BLaER1 treated with 17β-estradiol and CSF1 and Interleukin-3, amounts not matched to agents 10 nM and 100 nM (cell line): ENCODE measurements around the gene TMEM203.

ENCODE experiments used
- H3K27ac ChIP-seq, 11 experiments: shearing (Covaris generic); formaldehyde crosslinking; 2 replicates each; pipeline ENCODE4 v1.8.1; 2022
- H3K27me3 ChIP-seq, 11 experiments: shearing (Covaris generic); formaldehyde crosslinking; 2 replicates each; pipeline ENCODE4 v1.8.1; 2022
- H3K36me3 ChIP-seq, 11 experiments: shearing (Covaris generic); formaldehyde crosslinking; 2 replicates each; pipeline ENCODE4 v1.8.1; 2022
- H3K4me1 ChIP-seq, 10 experiments: shearing (Covaris generic); formaldehyde crosslinking; 2 replicates each; pipeline ENCODE4 v1.8.1; 2022
- H3K4me2 ChIP-seq, 11 experiments: shearing (Covaris generic); formaldehyde crosslinking; 2 replicates each; pipeline ENCODE4 v1.8.1; 2022
- H3K4me3 ChIP-seq, 10 experiments: shearing (Covaris generic); formaldehyde crosslinking; 2 replicates each; pipeline ENCODE4 v1.8.1; 2022
- H3K9ac ChIP-seq, 11 experiments: shearing (Covaris generic); formaldehyde crosslinking; 2 replicates each; pipeline ENCODE4 v1.8.1; 2022
- H3K9me3 ChIP-seq, 11 experiments: shearing (Covaris generic); formaldehyde crosslinking; replicated peaks in 1 of 11; 2 replicates each; pipeline ENCODE4 v1.8.1; 2022
- H4K20me1 ChIP-seq, 11 experiments: shearing (Covaris generic); formaldehyde crosslinking; 2 replicates each; pipeline ENCODE4 v1.8.1; 2022
- Cebpa-rat ChIP-seq, 11 experiments: shearing (Covaris generic); IDR thresholded peaks; 2 replicates each; pipeline ENCODE4 v1.8.1; 2022

The TMEM203 gene

DNA sequence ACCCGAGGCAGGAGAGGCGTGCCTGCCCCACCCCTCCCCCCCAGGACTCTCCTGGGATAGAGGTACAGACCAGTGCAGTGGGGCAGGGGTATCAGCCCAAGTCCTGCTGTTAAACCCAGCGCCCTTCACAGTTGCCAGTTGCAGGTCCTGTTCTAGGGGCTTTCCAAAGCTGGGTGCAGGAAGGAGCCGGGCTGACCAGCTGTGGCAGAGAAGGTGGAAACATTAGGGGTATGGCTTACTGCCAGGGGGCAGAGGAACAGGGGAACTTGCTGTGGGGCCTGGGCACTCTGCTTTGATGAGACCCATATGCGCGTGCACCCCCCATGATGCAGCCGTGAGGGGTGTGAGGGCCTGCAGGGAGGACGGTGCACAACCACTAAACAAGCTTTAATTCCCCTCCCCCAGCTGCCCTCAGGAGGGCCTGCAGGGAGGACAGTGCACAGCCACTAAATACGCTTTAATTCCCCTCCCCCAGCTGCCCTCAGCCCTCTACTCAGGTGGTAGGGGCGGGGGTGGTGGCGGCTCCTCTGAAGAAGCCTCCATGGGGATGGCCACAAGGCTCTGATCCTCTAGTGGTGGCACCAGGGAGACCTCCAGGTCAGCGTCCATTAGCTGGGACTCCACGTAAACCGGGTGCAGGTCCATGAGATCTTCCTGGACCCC, 34.8 kb downstream of the TMEM203 start:
- Histone ChIP-seq H3K4me3 (peak overlapping the region in 4 of 10 experiments; percentile 58 to 70 (median 67); a peak in 5 of 20 replicates), H3K27me3 (peaks cover 0 to 98% (median 14%) of the 10 kb centered on the region in 11 experiments; a peak in 16 of 22 replicates), H3K4me2 (peak overlapping the region in 10 of 11 experiments; percentile 96 to 100 (median 100); a peak in 18 of 22 replicates), H3K27ac (no peak overlapping the region), H3K9ac (peak overlapping the region in 1 of 11 experiments; percentile 78; a peak in 2 of 22 replicates), H3K9me3 (no peaks in the 10 kb centered on the region), H3K4me1 (peaks cover 33 to 99% (median 97%) of the 10 kb centered on the region in 10 experiments), H4K20me1 (peaks cover 0 to 91% (median 33%) of the 10 kb centered on the region in 11 experiments; a peak in 18 of 22 replicates), H3K36me3 (no peaks in the 10 kb centered on the region)
- TF ChIP-seq Cebpa-rat (IDR thresholded peaks at IDR 0.05), result no peak

DNA sequence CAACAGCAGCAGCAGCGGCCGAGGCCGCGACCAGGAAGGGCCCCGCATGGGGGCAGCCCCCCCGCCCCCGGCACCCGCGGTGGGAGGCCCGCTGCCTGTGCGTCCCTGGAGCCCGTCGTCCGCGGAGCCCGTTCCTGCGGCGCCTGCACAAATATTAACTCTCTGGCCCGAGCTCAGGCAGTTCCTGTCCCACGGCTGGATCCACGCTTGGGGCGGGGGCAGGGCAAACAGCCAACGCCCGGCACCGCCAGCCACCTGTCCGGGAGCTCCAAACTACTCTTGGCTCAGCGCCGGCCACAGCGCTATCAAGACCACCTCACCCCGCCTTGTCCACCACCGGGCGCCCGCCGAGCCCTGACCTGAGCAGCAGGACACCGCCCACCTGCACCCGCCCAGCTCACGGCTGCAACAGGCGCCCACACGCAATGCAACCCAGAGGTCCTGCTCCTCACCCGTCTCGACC, 35.5 kb downstream of the TMEM203 start, which contains the start of gene LRRC26:
Gene LRRC26, minus strand, starts transcription at position 156 of the 463 bp plus-strand sequence. Its CDS starts 108 bp downstream, at position 48.
- H3K9ac ChIP-seq, result peak within 1 kb of the TSS; percentile 26 to 79 (median 66); a peak in 19 of 22 replicates
- peak within 1 kb of the TSS in 6 of 11 experiments; percentile 0 to 57 (median 49); a peak in 9 of 22 replicates for H3K27ac ChIP-seq
- peak within 1 kb of the TSS; percentile 55 to 75 (median 66) for H3K4me3 ChIP-seq
- H4K20me1 ChIP-seq, result peaks cover 0 to 86% (median 30%) of the 10 kb centered on the region in 11 experiments; a peak in 18 of 22 replicates
- no peak for TF ChIP-seq Cebpa-rat (IDR thresholded peaks at IDR 0.05)
- peaks cover 33 to 97% (median 94%) of the 10 kb centered on the region in 10 experiments for H3K4me1 ChIP-seq
- H3K4me2 ChIP-seq, result peak within 1 kb of the TSS; percentile 96 to 100 (median 100)
- peaks cover 0 to 92% (median 18%) of the 10 kb centered on the region in 11 experiments; a peak in 16 of 22 replicates for H3K27me3 ChIP-seq
- H3K9me3 ChIP-seq, result no peaks in the 10 kb centered on the region
- no peaks in the 10 kb centered on the region for H3K36me3 ChIP-seq

DNA sequence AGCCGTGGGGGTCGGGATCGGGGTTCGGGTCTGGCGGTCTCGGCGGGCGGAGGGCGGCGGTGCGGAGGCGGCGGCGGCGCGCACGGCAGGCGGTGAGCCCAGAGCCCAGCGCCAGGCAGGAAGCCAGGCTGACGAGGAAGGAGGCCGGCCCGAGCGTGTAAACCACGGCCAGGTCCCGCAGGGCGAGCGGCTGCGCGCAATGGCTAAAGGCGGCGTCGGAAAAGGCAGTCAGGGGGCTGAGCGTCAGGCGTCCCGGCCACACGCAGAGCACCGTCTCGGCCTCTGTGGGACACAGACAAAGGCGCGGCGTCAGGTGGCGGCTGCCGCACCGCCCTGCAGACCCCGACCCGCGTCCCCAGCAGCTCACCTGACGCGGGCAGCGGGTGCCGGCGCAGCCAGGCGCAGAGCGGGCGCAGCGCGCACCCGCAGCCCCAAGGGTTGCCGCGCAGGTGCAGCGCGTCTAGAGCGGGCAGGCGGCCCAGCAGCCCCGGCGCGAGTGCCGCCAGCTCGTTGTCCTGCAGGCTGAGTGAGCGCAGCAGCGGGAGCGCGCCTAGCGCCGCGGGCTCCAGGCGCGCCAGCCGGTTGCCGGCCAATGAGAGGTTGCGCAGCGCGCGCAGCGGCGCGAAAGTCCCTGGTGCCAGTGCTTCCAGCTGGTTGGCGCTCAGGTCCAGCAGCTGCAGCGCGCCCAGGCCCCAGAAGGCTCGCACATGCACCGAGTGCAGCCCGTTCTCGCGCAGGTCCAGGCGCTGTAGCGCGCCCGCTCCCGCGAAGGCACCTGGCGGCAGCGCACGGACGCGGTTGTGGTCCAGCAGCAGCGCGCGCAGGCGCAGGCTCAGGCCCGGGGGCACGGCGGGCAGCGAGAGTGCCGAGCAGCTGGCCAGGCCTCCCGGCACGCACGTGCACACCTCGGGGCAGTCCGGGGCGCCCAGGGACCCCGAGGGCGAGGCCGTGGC, 36.3 kb downstream of the TMEM203 start:
- peaks cover 0 to 87% (median 18%) of the 10 kb centered on the region in 11 experiments; a peak in 16 of 22 replicates for H3K27me3 ChIP-seq
- H3K36me3 ChIP-seq, result peaks cover 0 to 6% (median 0%) of the 10 kb centered on the region in 11 experiments; a peak in 2 of 22 replicates
- H4K20me1 ChIP-seq, result peaks cover 0 to 89% (median 29%) of the 10 kb centered on the region in 11 experiments; a peak in 17 of 22 replicates
- H3K4me3 ChIP-seq, result peak overlapping the region; percentile 55 to 75 (median 66)
- no peaks in the 10 kb centered on the region for H3K9me3 ChIP-seq
- H3K9ac ChIP-seq, result peak overlapping the region; percentile 26 to 79 (median 66); a peak in 19 of 22 replicates
- H3K27ac ChIP-seq, result peak overlapping the region in 6 of 11 experiments; percentile 0 to 57 (median 49); a peak in 10 of 22 replicates
- peaks cover 30 to 97% (median 95%) of the 10 kb centered on the region in 10 experiments for H3K4me1 ChIP-seq
- H3K4me2 ChIP-seq, result peak overlapping the region; percentile 96 to 100 (median 100)
- no peak for TF ChIP-seq Cebpa-rat (IDR thresholded peaks at IDR 0.05)

DNA sequence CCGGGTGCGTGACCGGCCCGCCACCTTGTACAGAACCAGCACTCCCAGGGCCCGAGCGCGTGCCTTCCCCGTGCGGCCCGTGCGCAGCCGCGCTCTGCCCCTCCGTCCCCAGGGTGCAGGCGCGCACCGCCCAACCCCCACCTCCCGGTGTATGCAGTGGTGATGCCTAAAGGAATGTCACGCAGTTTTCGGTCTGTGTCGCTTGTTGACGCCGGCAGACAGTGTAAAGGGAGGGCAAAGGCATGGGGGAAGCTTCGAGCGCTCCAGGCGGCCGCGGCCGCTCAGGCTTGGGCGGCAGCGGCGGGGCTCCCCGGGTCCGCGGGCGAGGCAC, 36.9 kb downstream of the TMEM203 start:
- peaks cover 0 to 11% (median 0%) of the 10 kb centered on the region in 11 experiments; a peak in 2 of 22 replicates for H3K36me3 ChIP-seq
- peak overlapping the region; percentile 96 to 100 (median 100) for H3K4me2 ChIP-seq
- H3K4me1 ChIP-seq, result peaks cover 23 to 95% (median 88%) of the 10 kb centered on the region in 10 experiments
- H3K27me3 ChIP-seq, result peaks cover 0 to 80% (median 18%) of the 10 kb centered on the region in 11 experiments; a peak in 16 of 22 replicates
- peak overlapping the region; percentile 26 to 79 (median 66); a peak in 19 of 22 replicates for H3K9ac ChIP-seq
- no peaks in the 10 kb centered on the region for H3K9me3 ChIP-seq
- no peak for TF ChIP-seq Cebpa-rat (IDR thresholded peaks at IDR 0.05)
- peaks cover 0 to 84% (median 28%) of the 10 kb centered on the region in 11 experiments; a peak in 16 of 22 replicates for H4K20me1 ChIP-seq
- peak overlapping the region; percentile 55 to 75 (median 66) for H3K4me3 ChIP-seq
- H3K27ac ChIP-seq, result peak overlapping the region in 6 of 11 experiments; percentile 0 to 57 (median 49); a peak in 10 of 22 replicates

DNA sequence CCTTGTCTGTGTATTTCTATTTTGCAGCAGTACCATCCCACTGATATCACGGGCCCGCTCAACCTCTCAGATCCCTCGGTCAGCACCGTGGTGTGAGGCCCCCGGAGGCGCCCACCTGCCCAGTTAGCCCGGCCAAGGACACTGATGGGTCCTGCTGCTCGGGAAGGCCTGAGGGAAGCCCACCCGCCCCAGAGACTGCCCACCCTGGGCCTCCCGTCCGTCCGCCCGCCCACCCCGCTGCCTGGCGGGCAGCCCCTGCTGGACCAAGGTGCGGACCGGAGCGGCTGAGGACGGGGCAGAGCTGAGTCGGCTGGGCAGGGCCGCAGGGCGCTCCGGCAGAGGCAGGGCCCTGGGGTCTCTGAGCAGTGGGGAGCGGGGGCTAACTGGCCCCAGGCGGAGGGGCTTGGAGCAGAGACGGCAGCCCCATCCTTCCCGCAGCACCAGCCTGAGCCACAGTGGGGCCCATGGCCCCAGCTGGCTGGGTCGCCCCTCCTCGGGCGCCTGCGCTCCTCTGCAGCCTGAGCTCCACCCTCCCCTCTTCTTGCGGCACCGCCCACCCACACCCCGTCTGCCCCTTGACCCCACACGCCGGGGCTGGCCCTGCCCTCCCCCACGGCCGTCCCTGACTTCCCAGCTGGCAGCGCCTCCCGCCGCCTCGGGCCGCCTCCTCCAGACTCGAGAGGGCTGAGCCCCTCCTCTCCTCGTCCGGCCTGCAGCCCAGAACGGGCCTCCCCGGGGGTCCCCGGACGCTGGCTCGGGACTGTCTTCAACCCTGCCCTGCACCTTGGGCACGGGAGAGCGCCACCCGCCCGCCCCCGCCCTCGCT, 37.5 kb downstream of the TMEM203 start:
- peak overlapping the region; percentile 55 to 75 (median 66); a peak in 18 of 20 replicates for H3K4me3 ChIP-seq
- H3K27me3 ChIP-seq, result peaks cover 0 to 75% (median 18%) of the 10 kb centered on the region in 11 experiments; a peak in 16 of 22 replicates
- peak overlapping the region; percentile 96 to 100 (median 100) for H3K4me2 ChIP-seq
- peaks cover 0 to 11% (median 0%) of the 10 kb centered on the region in 11 experiments; a peak in 2 of 22 replicates for H3K36me3 ChIP-seq
- H3K9me3 ChIP-seq, result no peaks in the 10 kb centered on the region
- no peak for TF ChIP-seq Cebpa-rat (IDR thresholded peaks at IDR 0.05)
- peaks cover 0 to 78% (median 25%) of the 10 kb centered on the region in 11 experiments; a peak in 16 of 22 replicates for H4K20me1 ChIP-seq
- H3K9ac ChIP-seq, result peak overlapping the region in 5 of 11 experiments; percentile 46 to 78 (median 65); a peak in 8 of 22 replicates
- no peak overlapping the region; a peak in 1 of 22 replicates for H3K27ac ChIP-seq
- peaks cover 17 to 89% (median 82%) of the 10 kb centered on the region in 10 experiments for H3K4me1 ChIP-seq

DNA sequence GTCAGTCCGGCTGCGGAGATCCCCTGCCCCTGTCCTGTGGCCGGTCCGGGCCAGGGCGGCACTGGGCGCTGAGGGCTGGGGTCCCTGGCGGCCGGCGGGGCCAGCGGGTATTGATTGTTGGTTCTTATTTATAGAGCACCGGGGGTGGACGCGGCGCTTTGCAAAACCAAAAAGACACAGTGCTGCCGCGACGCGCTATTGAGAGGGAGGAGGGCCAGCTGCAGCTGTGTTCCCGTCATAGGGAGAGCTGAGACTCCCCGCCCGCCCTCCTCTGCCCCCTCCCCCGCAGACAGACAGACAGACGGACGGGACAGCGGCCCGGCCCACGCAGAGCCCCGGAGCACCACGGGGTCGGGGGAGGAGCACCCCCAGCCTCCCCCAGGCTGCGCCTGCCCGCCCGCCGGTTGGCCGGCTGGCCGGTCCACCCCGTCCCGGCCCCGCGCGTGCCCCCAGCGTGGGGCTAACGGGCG, 38.1 kb downstream of the TMEM203 start:
- no peak for TF ChIP-seq Cebpa-rat (IDR thresholded peaks at IDR 0.05)
- Histone ChIP-seq H3K4me2 (peak overlapping the region in 10 of 11 experiments; percentile 96 to 100 (median 100); a peak in 19 of 22 replicates), H3K9ac (peak overlapping the region in 4 of 11 experiments; percentile 46 to 78 (median 68); a peak in 7 of 22 replicates)

More for the DNA sequence above, 38.1 kb downstream of the TMEM203 start:
- Histone ChIP-seq H4K20me1 (peaks cover 0 to 72% (median 20%) of the 10 kb centered on the region in 11 experiments; a peak in 16 of 22 replicates), H3K27me3 (peaks cover 0 to 69% (median 18%) of the 10 kb centered on the region in 11 experiments; a peak in 16 of 22 replicates), H3K27ac (no peak overlapping the region; a peak in 1 of 22 replicates), H3K4me3 (peak overlapping the region in 4 of 10 experiments; percentile 65 to 75 (median 70); a peak in 6 of 20 replicates), H3K9me3 (no peaks in the 10 kb centered on the region), H3K4me1 (peaks cover 17 to 82% (median 76%) of the 10 kb centered on the region in 10 experiments), H3K36me3 (peaks cover 0 to 11% (median 0%) of the 10 kb centered on the region in 11 experiments; a peak in 2 of 22 replicates)
